ENCODE data around the gene ZBTB46.

ZBTB46 gene

GRCh38 chr20:63747622-63748069, 83.4 kb downstream of the ZBTB46 start:
- TF ChIP-seq CTCF (IDR thresholded peaks at IDR 0.05; ENCODE audit: borderline replicate concordance, control extremely low read depth, extremely low read depth, insufficient read depth, missing control alignments), result no peak
- in situ Hi-C loops (cut with MboI; ENCODE audit: low sequenced_read_pairs, unreplicated experiment), result no loop called here
- peak; percentile 37 for DNase-seq (ENCODE audit: low spot score)

DNA sequence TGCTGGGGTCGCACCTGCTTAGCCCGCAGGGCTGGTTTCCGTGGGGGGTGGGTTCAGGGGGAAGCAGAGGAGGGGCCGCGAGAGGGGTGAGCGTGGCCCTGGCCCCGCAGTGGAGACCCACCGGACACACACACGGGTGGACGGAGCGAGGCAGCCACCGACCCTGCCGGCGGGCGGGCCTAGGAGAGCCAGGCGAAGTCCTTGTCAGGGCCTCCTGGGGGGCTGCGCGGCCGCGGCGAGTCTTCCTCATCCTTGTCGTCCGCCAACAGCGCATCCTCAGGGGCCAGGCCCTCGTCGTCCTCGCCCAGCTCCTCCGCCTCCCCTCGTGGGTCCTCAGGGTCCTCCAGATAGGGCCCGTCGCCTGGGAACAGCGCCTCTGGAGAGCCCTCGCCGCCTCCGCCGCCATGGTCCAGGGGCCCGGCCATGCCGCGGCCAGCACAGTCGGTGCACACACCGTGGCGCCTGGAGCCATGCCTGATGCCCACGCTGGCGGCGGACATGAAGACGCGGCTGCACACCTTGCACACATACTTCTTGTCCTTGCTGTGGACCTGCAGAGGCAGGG, 84.2 kb downstream of the ZBTB46 start:
- TF ChIP-seq CTCF (IDR thresholded peaks at IDR 0.05; ENCODE audit: borderline replicate concordance, control extremely low read depth, extremely low read depth, insufficient read depth, missing control alignments), result no peak
- in situ Hi-C loops (cut with MboI; ENCODE audit: low sequenced_read_pairs, unreplicated experiment), result no loop called here
- DNase-seq (ENCODE audit: low spot score), result peak; percentile 18

GRCh38 chr20:63745961-63746731, 84.9 kb downstream of the ZBTB46 start:
- in situ Hi-C loops (cut with MboI; ENCODE audit: low sequenced_read_pairs, unreplicated experiment), result no loop called here
- no peak for TF ChIP-seq CTCF (IDR thresholded peaks at IDR 0.05; ENCODE audit: borderline replicate concordance, control extremely low read depth, extremely low read depth, insufficient read depth, missing control alignments)
- DNase-seq (ENCODE audit: low spot score), result peak; percentile 25

- in situ Hi-C loops (cut with MboI; ENCODE audit: low sequenced_read_pairs, unreplicated experiment), result no loop called here
- peak; percentile 27 for DNase-seq (ENCODE audit: low spot score)
- TF ChIP-seq CTCF (IDR thresholded peaks at IDR 0.05; ENCODE audit: borderline replicate concordance, control extremely low read depth, extremely low read depth, insufficient read depth, missing control alignments), result no peak
Observed at GRCh38 chr20:63745424-63745805, 85.6 kb downstream of the ZBTB46 start.

DNA sequence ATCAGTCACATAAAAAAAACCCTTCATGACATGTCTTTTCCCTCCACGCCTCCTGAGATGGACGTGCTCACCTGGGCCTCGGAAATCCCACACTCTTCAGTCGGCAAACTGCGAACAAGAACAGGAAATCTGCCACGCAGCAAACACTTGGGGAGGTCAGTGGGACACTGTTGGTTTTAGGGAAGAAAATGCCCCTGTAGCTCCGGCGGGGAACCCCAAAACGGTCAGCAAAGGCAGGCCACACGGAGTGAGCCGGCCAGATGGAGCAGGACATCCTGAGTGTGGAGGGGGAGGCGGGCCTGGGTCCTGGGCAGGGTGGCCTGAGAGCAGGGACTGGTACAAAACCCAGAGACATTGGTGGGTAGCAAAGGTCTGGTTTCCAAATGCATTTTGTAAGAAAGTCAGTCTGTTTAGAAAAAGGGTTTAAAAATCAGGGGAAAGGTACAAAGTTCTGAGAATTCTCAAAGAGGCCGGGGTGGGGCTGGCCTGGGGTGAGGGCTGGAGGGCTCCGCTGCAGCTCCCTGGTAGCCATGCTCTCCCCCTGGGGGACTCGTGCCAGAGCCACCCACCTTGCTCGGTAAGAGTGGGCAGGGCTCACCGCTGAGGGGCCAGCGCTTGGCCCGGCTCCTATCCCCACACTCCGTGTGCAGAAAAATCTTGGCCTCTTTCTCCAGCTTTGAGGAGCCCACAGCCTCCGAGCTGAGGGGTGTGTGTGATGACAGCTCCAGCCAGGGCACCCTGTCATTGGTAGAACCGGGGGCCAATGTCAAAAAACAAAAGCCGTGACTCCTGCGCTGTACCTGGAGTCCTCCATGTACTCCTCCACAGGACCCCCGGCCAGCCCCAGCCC, 86.3 kb downstream of the ZBTB46 start:
- in situ Hi-C loops (cut with MboI; ENCODE audit: low sequenced_read_pairs, unreplicated experiment), result no loop called here
- TF ChIP-seq CTCF (IDR thresholded peaks at IDR 0.05; ENCODE audit: borderline replicate concordance, control extremely low read depth, extremely low read depth, insufficient read depth, missing control alignments), result no peak
- DNase-seq (ENCODE audit: low spot score), result peak; percentile 24

- TF ChIP-seq CTCF (IDR thresholded peaks at IDR 0.05; ENCODE audit: borderline replicate concordance, control extremely low read depth, extremely low read depth, insufficient read depth, missing control alignments), result no peak
- in situ Hi-C loops (cut with MboI; ENCODE audit: low sequenced_read_pairs, unreplicated experiment), result no loop called here
- DNase-seq (ENCODE audit: low spot score), result no peak
Observed at GRCh38 chr20:63744158-63744557, 86.9 kb downstream of the ZBTB46 start.

Data from GM13976 (cell line).